Activated CD4-positive, alpha-beta T cell treated with anti-CD3 and anti-CD28 coated beads, Interleukin-10, Interleukin-2, amounts not matched to agents 100 ng/mL and 50 ng/mL, durations not matched to agents 16 hours and 8 hours (primary cell): Measurements from ENCODE around the gene MAGEA12.
"Not testable (repeated sequence)": the region's sequence is repeated elsewhere in the genome, so short reads cannot be mapped to it uniquely, and the experiment has no call there.

Experiments used
- DNase-seq: peaks from one replicate; pipeline ENCODE4 v3.0.0-alpha.2; 2020

MAGEA12 gene

GRCh38 chrX:152766562-152766961 lies 33.0 kb downstream of the MAGEA12 start:
- not testable (repeated sequence) for DNase-seq

DNA sequence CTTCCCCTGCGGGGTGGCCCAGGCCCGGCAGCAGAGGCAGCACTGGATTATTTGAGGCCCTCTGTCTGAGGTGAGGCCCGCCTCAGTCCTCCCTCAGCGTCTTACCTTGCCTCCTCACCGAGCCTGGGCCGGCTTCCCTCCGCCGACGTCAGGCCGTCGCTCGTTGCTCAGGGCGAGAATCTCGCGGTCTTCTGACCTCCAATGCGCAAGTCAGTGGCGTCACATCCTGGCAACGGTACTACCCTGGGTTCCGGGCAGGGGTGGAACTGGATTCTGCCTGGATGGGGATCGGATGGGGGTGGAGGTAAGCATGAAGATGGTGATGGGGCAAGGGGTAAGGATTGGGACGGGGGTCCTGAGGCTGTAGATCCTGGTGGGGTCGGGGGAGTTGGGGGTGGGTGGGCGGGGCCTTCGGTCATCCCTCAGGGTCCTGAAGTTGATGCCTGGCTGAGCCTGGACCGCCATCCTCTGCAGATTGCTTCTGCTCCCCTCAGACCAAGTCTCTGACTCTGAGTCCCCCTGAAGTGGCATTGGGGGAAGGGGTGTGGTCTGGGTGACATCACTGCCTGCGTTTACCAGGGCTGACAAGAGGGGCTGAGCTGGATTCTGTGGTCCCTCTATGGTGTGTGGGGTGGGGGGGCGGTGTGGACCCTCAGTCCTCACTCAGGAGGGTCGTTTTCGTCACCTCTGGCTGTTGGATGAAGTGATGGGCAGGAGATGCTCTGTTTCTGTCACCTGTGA lies 36.2 kb downstream of the MAGEA12 start, which contains the start of gene MAGEA6:
Gene MAGEA6, minus strand, starts transcription at position 141 of the 741 bp plus-strand sequence. CDS start 2,039 bp downstream, outside the sequence.
- not testable (repeated sequence) for DNase-seq

GRCh38 chrX:152787062-152787461 lies 53.5 kb downstream of the MAGEA12 start:
- DNase-seq: not testable (repeated sequence)
